ENCODE measurements around the gene RTF1. TPM values are rescaled to one million over a fixed set of nuclear protein-coding genes. Genes with fewer than 3 reads are reported as not detected.
"Not testable (repeated sequence)": the region's sequence is repeated elsewhere in the genome, so short reads cannot be mapped to it uniquely, and the experiment has no call there.

The RTF1 gene
- total RNA-seq, 1 experiment from 2014 or later: 49.5 TPM

GRCh38 chr15:41424809-41425208 lies 7.9 kb downstream of the RTF1 start:
- Histone ChIP-seq H3K4me1 (ENCODE audit: insufficient read depth, low read length) (no peaks in the 10 kb centered on the region), H3K56ac (ENCODE audit: insufficient read length, low read depth, low read length) (no peak overlapping the region), H2AFZ (ENCODE audit: low read length) (no peak overlapping the region), H3K9ac (ENCODE audit: extremely low read depth, insufficient read length, low read length) (no peak overlapping the region), H2BK120ac (ENCODE audit: low read depth, low read length, poor library complexity, severe bottlenecking) (no peak overlapping the region), H3K27ac (ENCODE audit: insufficient read length, low read depth, low read length) (no peak overlapping the region), H2AK5ac (ENCODE audit: insufficient read length, low read length) (no peak overlapping the region), H2BK5ac (ENCODE audit: insufficient read length, low read length) (no peak overlapping the region), H4K91ac (ENCODE audit: insufficient read length, low read depth, low read length) (no peak overlapping the region), H3K79me2 (ENCODE audit: insufficient read depth, low read length) (peaks cover 19% of the 10 kb centered on the region; the same call in 1 of the 2 replicates), H3K9me3 (ENCODE audit: control insufficient read depth, low read depth, low read length) (no peaks in the 10 kb centered on the region), H3T11ph (ENCODE audit: low read length) (no peak overlapping the region), H2BK12ac (ENCODE audit: insufficient read length, low read depth, low read length) (no peak overlapping the region), H3K79me1 (ENCODE audit: insufficient read depth, low read depth, low read length, poor library complexity, severe bottlenecking) (peaks cover 11% of the 10 kb centered on the region), H3K4ac (ENCODE audit: low read depth, low read length) (no peak overlapping the region), H3K14ac (ENCODE audit: insufficient read depth, low read length) (no peak overlapping the region), H4K5ac (ENCODE audit: insufficient read length, low read depth, low read length) (no peak overlapping the region), H2BK20ac (ENCODE audit: low read depth, low read length, poor library complexity, severe bottlenecking) (no peak overlapping the region), H2BK15ac (ENCODE audit: low read depth, low read length) (no peak overlapping the region), H3K27me3 (ENCODE audit: insufficient read depth, low read length) (no peaks in the 10 kb centered on the region), H3K23ac (ENCODE audit: insufficient read length, low read depth, low read length) (no peak overlapping the region), H4K20me1 (ENCODE audit: control insufficient read depth, insufficient read depth, insufficient read length) (no peaks in the 10 kb centered on the region), H3K4me2 (ENCODE audit: insufficient read depth, insufficient read length, low read length) (no peak overlapping the region), H3K18ac (ENCODE audit: insufficient read length, low read depth, low read length) (no peak overlapping the region), H3K23me2 (ENCODE audit: insufficient read length, low read depth, low read length, poor library complexity, severe bottlenecking) (no peaks in the 10 kb centered on the region), H4K8ac (replicated peaks; ENCODE audit: insufficient read length, low read depth, low read length) (no peak overlapping the region)
- Mint-ChIP-seq H3K9me3 (no peaks in the 10 kb centered on the region), H3K4me1 (peaks cover 4 to 7% of the 10 kb centered on the region in 2 experiments; a peak in 3 of 4 replicates), H3K4me3 (no peak overlapping the region), H3K27ac (no peak overlapping the region; a peak in 1 of 7 replicates), H3K36me3 (ENCODE audit: insufficient read depth in 1 of 3, low read depth in 3 of 3) (peaks cover 3 to 16% (median 10%) of the 10 kb centered on the region in 3 experiments; a peak in 6 of 7 replicates), H3K27me3 (ENCODE audit: low read depth) (no peaks in the 10 kb centered on the region)
- TF ChIP-seq, protein P1, sequence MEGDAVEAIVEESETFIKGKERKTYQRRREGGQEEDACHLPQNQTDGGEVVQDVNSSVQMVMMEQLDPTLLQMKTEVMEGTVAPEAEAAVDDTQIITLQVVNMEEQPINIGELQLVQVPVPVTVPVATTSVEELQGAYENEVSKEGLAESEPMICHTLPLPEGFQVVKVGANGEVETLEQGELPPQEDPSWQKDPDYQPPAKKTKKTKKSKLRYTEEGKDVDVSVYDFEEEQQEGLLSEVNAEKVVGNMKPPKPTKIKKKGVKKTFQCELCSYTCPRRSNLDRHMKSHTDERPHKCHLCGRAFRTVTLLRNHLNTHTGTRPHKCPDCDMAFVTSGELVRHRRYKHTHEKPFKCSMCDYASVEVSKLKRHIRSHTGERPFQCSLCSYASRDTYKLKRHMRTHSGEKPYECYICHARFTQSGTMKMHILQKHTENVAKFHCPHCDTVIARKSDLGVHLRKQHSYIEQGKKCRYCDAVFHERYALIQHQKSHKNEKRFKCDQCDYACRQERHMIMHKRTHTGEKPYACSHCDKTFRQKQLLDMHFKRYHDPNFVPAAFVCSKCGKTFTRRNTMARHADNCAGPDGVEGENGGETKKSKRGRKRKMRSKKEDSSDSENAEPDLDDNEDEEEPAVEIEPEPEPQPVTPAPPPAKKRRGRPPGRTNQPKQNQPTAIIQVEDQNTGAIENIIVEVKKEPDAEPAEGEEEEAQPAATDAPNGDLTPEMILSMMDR (conservative IDR thresholded peaks at IDR 0.05): peak; percentile 41; the same call in 2 of the 3 replicates
- peak; percentile 36 for DNase-seq
- no CpG with 5 or more reads among the region's 14 CpGs for WGBS (ENCODE audit: extremely low coverage, insufficient read length, low lambda C conversion rate)

GRCh38 chr15:41425907-41426306 lies 9.0 kb downstream of the RTF1 start:
- not testable (repeated sequence) for H3K18ac ChIP-seq (ENCODE audit: insufficient read length, low read depth, low read length); DNase-seq; H3K27ac Mint-ChIP-seq; H3K27me3 Mint-ChIP-seq (ENCODE audit: low read depth); H4K5ac ChIP-seq (ENCODE audit: insufficient read length, low read depth, low read length); H3K23ac ChIP-seq (ENCODE audit: insufficient read length, low read depth, low read length); H2BK12ac ChIP-seq (ENCODE audit: insufficient read length, low read depth, low read length); H2BK5ac ChIP-seq (ENCODE audit: insufficient read length, low read length); H2BK120ac ChIP-seq (ENCODE audit: low read depth, low read length, poor library complexity, severe bottlenecking); H3K9me3 ChIP-seq (ENCODE audit: control insufficient read depth, low read depth, low read length); H3K56ac ChIP-seq (ENCODE audit: insufficient read length, low read depth, low read length); H3K79me1 ChIP-seq (ENCODE audit: insufficient read depth, low read depth, low read length, poor library complexity, severe bottlenecking); H3K27me3 ChIP-seq (ENCODE audit: insufficient read depth, low read length); H3K23me2 ChIP-seq (ENCODE audit: insufficient read length, low read depth, low read length, poor library complexity, severe bottlenecking); H3K9me3 Mint-ChIP-seq; H4K8ac ChIP-seq (replicated peaks; ENCODE audit: insufficient read length, low read depth, low read length); H3K4ac ChIP-seq (ENCODE audit: low read depth, low read length); H3K27ac ChIP-seq (ENCODE audit: insufficient read length, low read depth, low read length); H3K14ac ChIP-seq (ENCODE audit: insufficient read depth, low read length); H2AK5ac ChIP-seq (ENCODE audit: insufficient read length, low read length); H3K4me1 ChIP-seq (ENCODE audit: insufficient read depth, low read length); H4K20me1 ChIP-seq (ENCODE audit: control insufficient read depth, insufficient read depth, insufficient read length); H2BK15ac ChIP-seq (ENCODE audit: low read depth, low read length); H3T11ph ChIP-seq (ENCODE audit: low read length); H3K9ac ChIP-seq (ENCODE audit: extremely low read depth, insufficient read length, low read length); H3K4me1 Mint-ChIP-seq; H4K91ac ChIP-seq (ENCODE audit: insufficient read length, low read depth, low read length); H3K4me3 Mint-ChIP-seq; H2BK20ac ChIP-seq (ENCODE audit: low read depth, low read length, poor library complexity, severe bottlenecking); H3K4me2 ChIP-seq (ENCODE audit: insufficient read depth, insufficient read length, low read length); H2AFZ ChIP-seq (ENCODE audit: low read length)
- no CpG with 5 or more reads among the region's 5 CpGs for WGBS (ENCODE audit: extremely low coverage, insufficient read length, low lambda C conversion rate)
- H3K36me3 Mint-ChIP-seq (ENCODE audit: insufficient read depth in 1 of 3, low read depth in 3 of 3): peaks cover 3 to 16% (median 10%) of the 10 kb centered on the region in 3 experiments; a peak in 6 of 7 replicates
- H3K79me2 ChIP-seq (ENCODE audit: insufficient read depth, low read length): peaks cover 10% of the 10 kb centered on the region; the same call in 1 of the 2 replicates
